Activated CD4-positive, alpha-beta T cell treated with anti-CD3 and anti-CD28 coated beads for 36 hours (primary cell): Measurements from ENCODE around the gene NPDC1. TPM values are rescaled to one million over a fixed set of nuclear protein-coding genes. Genes with fewer than 3 reads are reported as not detected.

Experiments used
- ATAC-seq: fragments of 200-7000 bp; cut with Tn5 transposase; one replicate; pipeline ENCODE4 v1.10.0; 2021; ENCODE audit warnings: mild to moderate bottlenecking, moderate library complexity
- CTCF ChIA-PET: fragments of 350-600 bp; sonication (Branson Sonifier 250); formaldehyde crosslinking; loops from one replicate; lab custom pipeline; 2021; ENCODE audit warnings: antibody characterized with exemption; lab: Charles Lee
- POLR2A ChIA-PET: fragments of 350-600 bp; sonication (Branson Sonifier 250); formaldehyde crosslinking; loops from one replicate; lab custom pipeline; 2021; ENCODE audit warnings: antibody characterized with exemption, inconsistent platforms; lab: Charles Lee
- DNase-seq: peaks from one replicate; pipeline ENCODE4 v3.0.0-alpha.2; 2020
- H3K27ac Mint-ChIP-seq: one replicate; pipeline ENCODE4 v1.8.0; 2021; ENCODE audit warnings: mixed read lengths
- H3K27me3 Mint-ChIP-seq: one replicate; pipeline ENCODE4 v1.8.0; 2021; ENCODE audit warnings: mixed read lengths
- H3K36me3 Mint-ChIP-seq: one replicate; pipeline ENCODE4 v1.8.0; 2021; ENCODE audit warnings: low read depth, mixed read lengths
- H3K4me1 Mint-ChIP-seq: one replicate; pipeline ENCODE4 v1.8.0; 2021; ENCODE audit warnings: mixed read lengths
- H3K4me3 Mint-ChIP-seq: one replicate; pipeline ENCODE4 v1.8.0; 2021; ENCODE audit warnings: mild to moderate bottlenecking, moderate library complexity, mixed read lengths
- H3K9me3 Mint-ChIP-seq: one replicate; pipeline ENCODE4 v1.8.0; 2021; ENCODE audit warnings: low read depth, mixed read lengths
- intact Hi-C, 2 experiments: fragments of 100-400 bp; cut with DNase I in 1 of 2; cut with micrococcal nuclease in 1 of 2; formaldehyde crosslinking; loops; one replicate each; pipeline versions ENCODE4 v1.14.2 to v1.15.1; 2022 to 2024; cut with DNase I, micrococcal nuclease
- total RNA-seq, 2 experiments: library from RNA; stranded (reverse); gene quantifications; one replicate each; pipeline ENCODE4 v1.2.3, GENCODE V29; 2021

Gene NPDC1, protein sequence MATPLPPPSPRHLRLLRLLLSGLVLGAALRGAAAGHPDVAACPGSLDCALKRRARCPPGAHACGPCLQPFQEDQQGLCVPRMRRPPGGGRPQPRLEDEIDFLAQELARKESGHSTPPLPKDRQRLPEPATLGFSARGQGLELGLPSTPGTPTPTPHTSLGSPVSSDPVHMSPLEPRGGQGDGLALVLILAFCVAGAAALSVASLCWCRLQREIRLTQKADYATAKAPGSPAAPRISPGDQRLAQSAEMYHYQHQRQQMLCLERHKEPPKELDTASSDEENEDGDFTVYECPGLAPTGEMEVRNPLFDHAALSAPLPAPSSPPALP
- total RNA-seq, result 10 to 100 TPM; 21.0 to 23.1 TPM

DNA sequence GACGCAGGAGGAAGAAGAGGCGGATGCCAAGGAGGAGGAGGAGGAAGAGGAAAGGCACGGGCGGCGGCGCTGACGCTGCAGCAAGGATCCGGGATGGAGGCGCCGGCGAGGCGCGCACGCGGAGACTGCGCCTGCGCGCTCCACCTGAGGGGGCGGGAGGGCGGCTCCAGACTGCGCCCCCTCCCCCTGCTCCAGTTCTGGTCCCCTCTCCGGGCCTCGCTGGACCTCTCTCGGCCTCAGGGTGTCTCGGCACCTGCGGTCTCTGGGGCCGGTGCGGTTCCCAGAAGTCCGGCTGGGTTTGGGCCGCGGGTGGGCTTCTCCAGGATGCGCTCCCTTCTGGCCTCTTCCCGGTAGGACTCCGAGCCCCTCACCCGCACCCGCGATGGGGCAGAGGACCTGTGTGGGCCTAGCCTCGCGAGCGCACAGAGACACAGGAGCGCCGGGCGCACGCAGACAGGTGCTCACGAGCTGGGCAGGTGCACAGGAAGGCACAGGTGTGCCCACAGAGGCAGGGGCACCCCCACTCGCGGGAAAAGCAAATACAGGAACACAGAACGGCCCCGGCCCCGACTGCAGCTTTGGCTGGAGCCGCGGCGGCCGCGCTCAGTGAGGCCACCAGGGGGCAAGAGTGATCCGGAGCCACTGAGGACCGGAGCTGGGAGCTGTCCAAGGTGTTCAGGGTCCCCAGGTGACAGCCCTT, at the start of gene NPDC1:
Gene NPDC1 (minus strand): TSS at position 90 of the 700 bp plus-strand sequence. CDS start 188 bp downstream, outside the sequence.
- Mint-ChIP-seq H3K9me3 (no peaks in the 10 kb centered on the region), H3K36me3 (no peaks in the 10 kb centered on the region), H3K27me3 (peaks cover 34% of the 10 kb centered on the region), H3K4me1 (peaks cover 12% of the 10 kb centered on the region), H3K27ac (no peak within 1 kb of the TSS), H3K4me3 (peak within 1 kb of the TSS; percentile 61)
- ChIA-PET POLR2A (interaction anchor here (0.6 to 0.7 kb wide), 3 partner anchors 51 to 277 kb away, joined by 3 to 4 read pairs (median 3); no protein-coding TSS in a partner anchor), CTCF (interaction anchor here (0.6 to 4.3 kb wide), 33 partner anchors 10 to 420 kb away, joined by 3 to 43 read pairs (median 4); partner anchors contain the start of genes CLIC3, MAN1B1, RNF224 and SAPCD2)
- intact Hi-C loops, result loop anchor here (1.0 to 10.0 kb wide), 6 partner anchors 18 to 199 kb away; partner anchors contain the start of genes ABCA2 (in 1 of the 2), CYSRT1 (in 1 of the 2), PHPT1 (in 1 of the 2) and RNF208 (in 1 of the 2)
- DNase-seq, result peak; percentile 92
- peak; percentile 65 for ATAC-seq

DNA sequence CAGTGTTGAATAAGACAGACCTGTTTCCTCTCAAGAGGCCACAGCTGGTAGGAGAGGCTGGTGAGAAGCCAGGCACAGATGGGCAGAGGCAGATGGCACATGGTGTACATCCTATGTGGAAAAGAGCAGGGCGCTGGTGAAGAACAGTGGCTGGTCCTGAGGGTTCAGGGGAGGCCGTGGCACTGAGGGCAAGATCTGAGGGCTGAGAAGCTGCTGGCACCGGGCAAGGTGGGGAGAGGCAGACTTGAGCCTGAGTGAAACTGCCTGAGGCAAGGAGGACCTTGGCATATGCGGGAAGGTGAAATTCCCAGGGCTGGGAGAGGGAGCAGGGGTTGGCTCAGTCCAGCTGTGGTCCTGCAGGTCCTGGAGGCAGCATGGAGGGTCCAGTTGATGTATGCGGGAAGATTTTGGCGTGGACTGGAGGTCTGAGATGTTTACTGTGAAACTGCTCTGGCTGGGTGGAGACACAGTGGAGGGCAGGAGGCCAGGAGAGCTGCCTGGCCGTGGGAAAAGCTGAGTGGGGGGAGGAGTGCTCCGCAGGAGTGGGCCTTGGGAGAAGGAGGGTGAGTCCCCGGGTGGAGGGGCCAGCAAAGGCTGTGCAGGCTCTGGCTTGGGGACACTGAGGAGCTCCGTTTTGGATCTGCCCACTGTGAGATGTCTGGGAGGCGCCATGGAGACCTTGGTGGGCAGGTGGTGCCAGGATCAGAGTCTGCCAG, 43.4 kb upstream of the NPDC1 start:
- DNase-seq (no peak), ATAC-seq (no peak)
- ChIA-PET CTCF (interaction anchor here (0.8 to 1.5 kb wide), 3 partner anchors 34 to 147 kb away, joined by 3 to 5 read pairs (median 4); no protein-coding TSS in a partner anchor), POLR2A (no interaction called here)
- intact Hi-C loops, result loop anchor here (5.0 kb wide), 2 partner anchors 38 to 1182 kb away; partner anchors contain the start of gene CAMSAP1 (in 1 of the 2)
- Mint-ChIP-seq H3K9me3 (no peaks in the 10 kb centered on the region), H3K27me3 (no peaks in the 10 kb centered on the region), H3K4me3 (no peak overlapping the region), H3K4me1 (peaks cover 36% of the 10 kb centered on the region), H3K27ac (peak overlapping the region; percentile 17), H3K36me3 (peaks cover 10% of the 10 kb centered on the region)

DNA sequence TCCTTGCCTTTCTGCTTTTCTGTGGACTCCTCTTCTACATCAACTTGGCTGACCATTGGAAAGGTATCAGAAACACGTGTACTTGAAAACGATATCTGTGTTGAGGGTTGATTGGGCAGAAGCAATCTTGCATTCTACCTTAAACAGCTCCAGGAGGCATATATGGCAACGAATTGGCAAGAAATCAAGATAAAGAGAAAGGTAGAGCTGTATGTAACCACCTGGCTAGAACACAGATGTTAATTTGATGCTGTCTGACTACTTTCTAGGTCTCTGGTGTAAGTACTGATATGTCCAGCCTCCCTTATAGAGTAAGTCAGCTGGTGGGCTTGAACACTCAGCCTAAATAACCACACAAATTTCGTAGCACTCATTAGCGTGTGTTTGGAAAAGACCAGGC, 42.1 kb upstream of the NPDC1 start:
- H3K4me1 Mint-ChIP-seq, result peaks cover 46% of the 10 kb centered on the region
- H3K9me3 Mint-ChIP-seq, result no peaks in the 10 kb centered on the region
- no peaks in the 10 kb centered on the region for H3K27me3 Mint-ChIP-seq
- ChIA-PET POLR2A (interaction anchor here (0.6 kb wide), 1 partner anchor 89 kb away, joined by 6 read pairs; no protein-coding TSS in a partner anchor), CTCF (interaction anchor here (0.8 to 3.6 kb wide), 5 partner anchors 18 to 148 kb away, joined by 3 to 26 read pairs (median 5); partner anchors contain the start of genes ABCA2, FUT7 and SAPCD2)
- peak overlapping the region; percentile 79 for H3K27ac Mint-ChIP-seq
- intact Hi-C loops, result loop anchor here (5.0 kb wide), 2 partner anchors 39 to 1181 kb away; partner anchors contain the start of gene CAMSAP1 (in 1 of the 2)
- DNase-seq, result no peak
- H3K4me3 Mint-ChIP-seq, result peak overlapping the region; percentile 82
- ATAC-seq, result no peak
- peaks cover 10% of the 10 kb centered on the region for H3K36me3 Mint-ChIP-seq

DNA sequence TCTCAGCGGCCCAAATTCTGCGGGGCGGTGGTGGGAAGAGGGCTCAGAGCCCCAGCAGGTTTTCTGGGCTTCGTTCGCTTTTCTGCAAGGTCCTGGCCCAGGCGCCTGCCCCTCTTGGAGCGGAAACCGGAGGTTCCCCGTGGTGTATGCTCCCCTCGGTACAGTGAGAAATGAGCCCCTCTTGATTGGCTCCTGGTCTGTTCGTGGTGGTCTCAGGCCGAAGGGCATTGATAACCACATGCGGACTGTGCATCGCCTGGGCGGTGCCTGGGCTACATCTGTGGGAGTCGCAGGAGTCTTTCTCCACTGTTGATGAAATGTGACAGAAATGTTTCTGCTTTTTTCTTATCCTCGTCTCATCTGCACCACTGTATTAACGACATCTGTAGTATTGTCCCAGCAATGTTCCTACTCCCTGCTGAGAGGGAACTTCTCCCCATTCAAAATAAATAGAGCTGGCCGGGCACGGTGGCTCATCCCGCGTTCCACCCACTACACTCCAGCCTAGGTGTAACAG, 41.5 kb upstream of the NPDC1 start:
- peak overlapping the region; percentile 79 for H3K27ac Mint-ChIP-seq
- H3K36me3 Mint-ChIP-seq, result peaks cover 10% of the 10 kb centered on the region
- no peaks in the 10 kb centered on the region for H3K9me3 Mint-ChIP-seq
- no peaks in the 10 kb centered on the region for H3K27me3 Mint-ChIP-seq
- CTCF ChIA-PET, result interaction anchor here (0.6 to 3.6 kb wide), 13 partner anchors 8 to 526 kb away, joined by 3 to 26 read pairs (median 5); partner anchors contain the start of genes ABCA2, FUT7, NPDC1 and SAPCD2
- POLR2A ChIA-PET, result interaction anchor here (0.8 to 1.8 kb wide), 7 partner anchors 9 to 297 kb away, joined by 3 to 16 read pairs (median 6); partner anchors contain the start of genes PAXX, SAPCD2, TMEM141 and TUBB4B
- intact Hi-C loops, result loop anchor here (1.0 to 5.0 kb wide), 7 partner anchors 8 to 1180 kb away; partner anchors contain the start of genes CAMSAP1 (in 1 of the 2), NSMF (in 1 of the 2), TPRN (in 1 of the 2) and TRAF2 (in 1 of the 2)
- peak overlapping the region; percentile 82 for H3K4me3 Mint-ChIP-seq
- no peak for DNase-seq
- peaks cover 46% of the 10 kb centered on the region for H3K4me1 Mint-ChIP-seq
- ATAC-seq, result no peak

DNA sequence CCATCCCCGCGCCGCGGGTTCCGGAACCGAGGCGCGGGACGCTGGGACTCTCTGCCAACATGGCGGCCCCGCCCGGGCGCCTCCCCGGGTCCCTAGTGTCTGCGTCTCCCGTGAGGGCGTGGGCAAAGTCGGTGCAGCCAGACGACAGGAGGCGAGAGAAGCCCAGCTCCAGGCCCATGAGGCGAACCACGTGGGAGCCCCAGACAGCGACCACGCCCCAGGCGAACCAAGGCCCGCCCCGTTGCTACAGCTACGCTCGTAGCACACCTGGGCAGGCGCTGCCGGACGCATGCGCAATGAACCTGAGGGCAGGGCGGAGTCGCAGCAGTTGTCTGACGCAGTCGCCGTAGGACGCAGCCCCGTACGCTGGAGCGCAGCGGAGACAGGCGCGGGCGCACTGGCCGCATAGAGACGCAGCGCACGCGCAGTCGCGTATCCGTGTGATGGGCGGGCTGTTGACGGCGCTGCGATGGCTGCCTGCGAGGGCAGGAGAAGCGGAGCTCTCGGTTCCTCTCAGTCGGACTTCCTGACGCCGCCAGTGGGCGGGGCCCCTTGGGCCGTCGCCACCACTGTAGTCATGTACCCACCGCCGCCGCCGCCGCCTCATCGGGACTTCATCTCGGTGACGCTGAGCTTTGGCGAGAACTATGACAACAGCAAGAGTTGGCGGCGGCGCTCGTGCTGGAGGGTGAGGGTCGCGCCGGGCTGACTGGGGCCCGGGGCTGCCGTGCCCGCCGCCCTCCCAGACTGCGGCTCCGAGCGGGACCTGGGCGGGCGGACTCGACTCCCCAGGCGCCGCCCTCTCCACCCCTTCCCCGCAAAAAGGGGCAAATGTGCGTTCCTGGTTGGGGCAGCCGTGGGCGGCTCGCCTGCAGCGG, 40.8 kb upstream of the NPDC1 start, which contains the start of gene MAN1B1:
Gene MAN1B1 (plus strand): TSS at position 455 of the 878 bp plus-strand sequence. CDS start 15 bp downstream, at position 470.
- Mint-ChIP-seq H3K27me3 (no peaks in the 10 kb centered on the region), H3K4me1 (peaks cover 46% of the 10 kb centered on the region), H3K4me3 (peak within 1 kb of the TSS; percentile 88), H3K36me3 (peaks cover 10% of the 10 kb centered on the region), H3K27ac (peak within 1 kb of the TSS; percentile 96), H3K9me3 (no peaks in the 10 kb centered on the region)
- intact Hi-C loops, result loop anchor here (1.0 to 5.0 kb wide), 22 partner anchors 9 to 1179 kb away; partner anchors contain the start of genes TPRN (in 2 of the 2), TRAF2 (in 2 of the 2), ABCA2 (in 1 of the 2) and ANAPC2 (in 1 of the 2)
- ChIA-PET POLR2A (interaction anchor here (0.8 to 1.8 kb wide), 12 partner anchors 9 to 548 kb away, joined by 3 to 16 read pairs (median 5); partner anchors contain the start of genes PAXX, SAPCD2, TMEM141 and TUBB4B), CTCF (interaction anchor here (0.6 to 3.6 kb wide), 18 partner anchors 9 to 526 kb away, joined by 3 to 26 read pairs (median 3); partner anchors contain the start of genes ABCA2, AJM1, FUT7 and NPDC1)
- DNase-seq (peak; percentile 100), ATAC-seq (peak; percentile 85)

DNA sequence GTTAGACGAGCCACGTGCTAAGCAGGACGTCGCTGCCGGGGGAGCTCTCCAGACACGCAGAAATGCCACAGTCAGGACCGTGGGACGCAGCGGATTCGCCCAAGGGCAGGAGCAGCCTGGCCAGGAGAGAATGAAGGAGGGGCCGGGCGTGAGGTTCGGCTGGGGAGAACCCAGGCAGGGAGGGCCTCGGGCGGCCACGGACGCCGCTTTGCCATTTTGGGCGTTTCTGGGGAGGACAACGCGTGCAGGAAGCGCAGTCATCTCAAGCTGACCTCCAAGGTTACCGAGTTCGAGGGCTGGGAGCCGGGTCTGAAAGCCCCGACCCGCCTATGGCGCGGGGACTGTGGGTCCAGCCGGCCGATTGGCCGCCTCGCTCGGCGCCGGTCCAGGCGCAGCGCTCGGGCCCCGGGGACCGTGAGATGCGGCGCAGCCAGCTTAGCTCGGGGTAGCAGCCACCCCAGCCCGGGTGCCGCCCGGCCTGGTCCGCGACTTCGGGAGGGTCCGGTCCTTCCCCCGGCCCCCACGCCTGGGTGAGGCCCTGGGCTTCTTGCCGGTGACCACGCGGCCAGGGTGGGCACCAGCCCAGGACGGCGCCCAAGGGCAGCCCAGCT, 40.0 kb upstream of the NPDC1 start:
- POLR2A ChIA-PET, result interaction anchor here (0.9 to 1.8 kb wide), 9 partner anchors 8 to 547 kb away, joined by 3 to 16 read pairs (median 6); partner anchors contain the start of genes SAPCD2, TMEM141, TUBB4B and UAP1L1

DNA sequence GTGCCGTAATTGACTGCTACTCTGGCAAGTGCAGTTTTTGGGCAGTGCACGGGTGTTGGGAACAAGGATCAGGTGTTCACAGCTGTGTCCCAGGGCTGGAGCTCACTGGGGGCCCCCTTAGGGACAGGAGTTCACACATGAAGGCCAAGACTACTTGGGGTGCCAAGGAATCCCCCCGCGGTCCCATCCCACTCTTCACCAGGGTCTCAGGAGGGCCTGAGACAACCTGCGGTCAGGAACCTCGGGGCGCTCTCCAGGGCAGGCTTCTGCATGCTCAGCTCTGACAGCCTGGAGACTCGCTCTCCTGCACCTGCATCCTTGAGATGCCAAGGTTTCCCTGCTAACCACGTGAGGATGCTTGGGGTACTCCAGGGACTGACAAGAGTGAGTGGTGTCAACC, 38.5 kb upstream of the NPDC1 start:
- no peak for ATAC-seq
- no peaks in the 10 kb centered on the region for H3K9me3 Mint-ChIP-seq
- H3K4me3 Mint-ChIP-seq, result no peak overlapping the region
- peaks cover 14% of the 10 kb centered on the region for H3K36me3 Mint-ChIP-seq
- intact Hi-C loops, result loop anchor here in 1 of 2 experiments (2.0 kb wide), 1 partner anchor 14 kb away; the partner anchor contains the start of gene SAPCD2
- DNase-seq, result no peak
- no peak overlapping the region for H3K27ac Mint-ChIP-seq
- H3K4me1 Mint-ChIP-seq, result peaks cover 42% of the 10 kb centered on the region
- no peaks in the 10 kb centered on the region for H3K27me3 Mint-ChIP-seq
- CTCF ChIA-PET, result interaction anchor here (0.6 to 3.6 kb wide), 5 partner anchors 31 to 318 kb away, joined by 3 to 26 read pairs (median 3); partner anchors contain the start of genes ABCA2, ENTPD2 and FUT7
- POLR2A ChIA-PET, result interaction anchor here (0.7 to 1.5 kb wide), 2 partner anchors 11 to 14 kb away, joined by 3 to 4 read pairs; no protein-coding TSS in a partner anchor

More for the DNA sequence above, 40.0 kb upstream of the NPDC1 start:
- intact Hi-C loops, result loop anchor here (1.0 to 5.0 kb wide), 22 partner anchors 9 to 1179 kb away; partner anchors contain the start of genes SAPCD2 (in 2 of the 2), TRAF2 (in 2 of the 2), ABCA2 (in 1 of the 2) and ANAPC2 (in 1 of the 2)
- CTCF ChIA-PET, result interaction anchor here (0.6 to 3.6 kb wide), 15 partner anchors 9 to 275 kb away, joined by 3 to 26 read pairs (median 3); partner anchors contain the start of genes ABCA2, AJM1, FUT7 and TPRN
- Mint-ChIP-seq H3K36me3 (peaks cover 10% of the 10 kb centered on the region), H3K27ac (peak overlapping the region; percentile 96), H3K4me3 (peak overlapping the region; percentile 88), H3K4me1 (peaks cover 46% of the 10 kb centered on the region), H3K27me3 (no peaks in the 10 kb centered on the region), H3K9me3 (no peaks in the 10 kb centered on the region)
- DNase-seq (peak; percentile 65), ATAC-seq (no peak)

DNA sequence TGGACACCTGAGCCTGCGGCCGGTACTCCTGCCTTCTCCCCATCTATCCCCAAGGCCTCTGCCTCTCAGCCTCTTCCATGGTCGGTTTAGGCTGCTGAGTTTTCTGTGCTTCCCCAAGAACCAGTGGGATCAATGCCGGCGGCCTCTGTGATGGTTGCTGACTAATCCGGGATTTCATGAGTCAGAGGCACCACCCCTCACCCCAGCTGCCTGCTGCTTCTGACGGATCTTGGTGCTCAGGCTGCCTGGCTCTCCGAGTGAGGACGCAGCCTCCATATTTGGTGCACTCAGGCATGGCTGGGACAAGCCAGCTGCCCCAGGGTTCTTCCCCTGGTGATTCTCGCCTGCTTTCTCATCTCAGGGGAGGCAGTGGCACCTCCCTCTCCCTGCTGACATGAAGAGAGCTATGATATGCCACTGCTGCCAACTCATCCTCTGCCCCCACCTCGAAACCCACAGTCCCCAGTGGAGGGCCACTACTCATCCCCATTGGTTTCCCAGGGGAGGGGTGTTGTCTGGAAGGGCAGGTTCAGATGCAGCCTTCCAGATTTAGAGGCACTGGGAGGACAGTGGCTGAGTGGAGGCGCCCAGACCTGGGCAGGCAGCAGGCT, 37.5 kb upstream of the NPDC1 start:
- H3K27ac Mint-ChIP-seq, result no peak overlapping the region
- ChIA-PET POLR2A (interaction anchor here (0.6 kb wide), 1 partner anchor 122 kb away, joined by 3 read pairs; no protein-coding TSS in a partner anchor), CTCF (interaction anchor here (0.6 to 1.4 kb wide), 6 partner anchors 13 to 317 kb away, joined by 3 to 4 read pairs (median 3); partner anchors contain the start of gene SAPCD2)
- H3K27me3 Mint-ChIP-seq, result no peaks in the 10 kb centered on the region
- peaks cover 32% of the 10 kb centered on the region for H3K4me1 Mint-ChIP-seq
- H3K4me3 Mint-ChIP-seq, result no peak overlapping the region
- intact Hi-C loops, result loop anchor here in 1 of 2 experiments (2.0 kb wide), 1 partner anchor 13 kb away; the partner anchor contains the start of gene SAPCD2
- DNase-seq (peak; percentile 70), ATAC-seq (peak; percentile 5)
- peaks cover 8% of the 10 kb centered on the region for H3K36me3 Mint-ChIP-seq
- H3K9me3 Mint-ChIP-seq, result no peaks in the 10 kb centered on the region
